GM18499 (cell line): ENCODE results near the gene RFPL1.
"Not testable (repeated sequence)": the region's sequence is repeated elsewhere in the genome, so short reads cannot be mapped to it uniquely, and the experiment has no call there.

Experiments used
- ATAC-seq: cut with Tn5 transposase; IDR thresholded peaks from one replicate; pipeline ENCODE4 v1.9.1; 2021; ENCODE audit warnings: moderate number of reproducible peaks; ENCODE audit not compliant: insufficient read depth, unreplicated experiment

Gene RFPL1

GRCh38 chr22:29438283-29438682, at the start of gene RFPL1:
Gene RFPL1, plus strand, starts transcription at chr22:29438583.
- ATAC-seq = not testable (repeated sequence)

- no peak for ATAC-seq
Observed at GRCh38 chr22:29388759-29389090, 49.7 kb upstream of the RFPL1 start.

GRCh38 chr22:29390270-29390669, 48.1 kb upstream of the RFPL1 start:
- ATAC-seq = no peak

- ATAC-seq = no peak
Observed at GRCh38 chr22:29391546-29391945, 46.8 kb upstream of the RFPL1 start.

GRCh38 chr22:29393019-29393608, 45.3 kb upstream of the RFPL1 start:
- no peak for ATAC-seq

- no peak for ATAC-seq
Observed at GRCh38 chr22:29394931-29395581, 43.3 kb upstream of the RFPL1 start.

- ATAC-seq = no peak
Observed at GRCh38 chr22:29396126-29396525, 42.3 kb upstream of the RFPL1 start.

GRCh38 chr22:29397791-29398190, 40.6 kb upstream of the RFPL1 start:
- ATAC-seq = no peak

- ATAC-seq = no peak
Observed at GRCh38 chr22:29400576-29400975, 37.8 kb upstream of the RFPL1 start.

- not testable (repeated sequence) for ATAC-seq
Observed at GRCh38 chr22:29401538-29401937, 36.8 kb upstream of the RFPL1 start.

- ATAC-seq = no peak
Observed at GRCh38 chr22:29408940-29409339, 29.4 kb upstream of the RFPL1 start.

GRCh38 chr22:29411569-29412211, 26.7 kb upstream of the RFPL1 start:
- not testable (repeated sequence) for ATAC-seq

GRCh38 chr22:29412772-29413171, 25.6 kb upstream of the RFPL1 start:
- not testable (repeated sequence) for ATAC-seq

GRCh38 chr22:29414951-29415591, 23.3 kb upstream of the RFPL1 start:
- ATAC-seq = not testable (repeated sequence)

GRCh38 chr22:29418704-29419103, 19.7 kb upstream of the RFPL1 start:
- ATAC-seq = not testable (repeated sequence)

- no peak for ATAC-seq
Observed at GRCh38 chr22:29426476-29426875, 11.9 kb upstream of the RFPL1 start.

- ATAC-seq = no peak
Observed at GRCh38 chr22:29427176-29427760, 11.1 kb upstream of the RFPL1 start.

GRCh38 chr22:29431986-29432385, 6.4 kb upstream of the RFPL1 start:
- no peak for ATAC-seq

GRCh38 chr22:29433856-29434255, 4.5 kb upstream of the RFPL1 start:
- ATAC-seq = no peak

GRCh38 chr22:29434288-29434687, 4.1 kb upstream of the RFPL1 start:
- ATAC-seq = no peak
